RPMI7951 (cell line): ENCODE results near the gene TBCCD1. TPM values are rescaled to one million over a fixed set of nuclear protein-coding genes. Genes with fewer than 3 reads are reported as not detected.
"Not testable (repeated sequence)": the region's sequence is repeated elsewhere in the genome, so short reads cannot be mapped to it uniquely, and the experiment has no call there.

Experiments used
- DNase-seq: peaks from one replicate; pipeline ENCODE4 v3.0.0-alpha.2; 2012; ENCODE audit warnings: low read depth
- total RNA-seq: library from RNA; depleted of rRNA; stranded (reverse); fragments of >200 nt; shearing (Covaris generic); gene quantifications from 2 replicates; pipeline ENCODE4 v1.2.3, GENCODE V29; 2014

The TBCCD1 gene
- total RNA-seq, 1 experiment from 2014 or later, result 22.6 TPM

DNA sequence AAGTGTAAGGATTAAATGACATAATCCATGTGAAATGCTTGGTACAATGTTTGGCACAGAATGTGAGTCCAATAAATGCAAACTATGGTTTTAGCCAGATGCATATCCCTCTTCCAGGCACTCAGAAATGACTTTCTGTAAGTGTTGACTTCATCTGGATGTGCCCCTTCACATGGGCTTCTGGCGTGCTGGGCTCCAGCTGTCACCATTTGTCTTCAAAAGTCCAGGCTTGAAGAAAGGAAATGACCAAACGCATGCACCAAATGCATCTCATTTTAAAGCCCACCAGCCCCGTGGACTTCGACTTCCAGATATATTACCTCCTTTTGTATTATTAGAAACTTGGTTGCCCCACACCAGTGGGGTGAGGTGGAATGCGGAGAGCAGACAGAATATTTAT, 46.7 kb downstream of the TBCCD1 start:
- no peak for DNase-seq

DNA sequence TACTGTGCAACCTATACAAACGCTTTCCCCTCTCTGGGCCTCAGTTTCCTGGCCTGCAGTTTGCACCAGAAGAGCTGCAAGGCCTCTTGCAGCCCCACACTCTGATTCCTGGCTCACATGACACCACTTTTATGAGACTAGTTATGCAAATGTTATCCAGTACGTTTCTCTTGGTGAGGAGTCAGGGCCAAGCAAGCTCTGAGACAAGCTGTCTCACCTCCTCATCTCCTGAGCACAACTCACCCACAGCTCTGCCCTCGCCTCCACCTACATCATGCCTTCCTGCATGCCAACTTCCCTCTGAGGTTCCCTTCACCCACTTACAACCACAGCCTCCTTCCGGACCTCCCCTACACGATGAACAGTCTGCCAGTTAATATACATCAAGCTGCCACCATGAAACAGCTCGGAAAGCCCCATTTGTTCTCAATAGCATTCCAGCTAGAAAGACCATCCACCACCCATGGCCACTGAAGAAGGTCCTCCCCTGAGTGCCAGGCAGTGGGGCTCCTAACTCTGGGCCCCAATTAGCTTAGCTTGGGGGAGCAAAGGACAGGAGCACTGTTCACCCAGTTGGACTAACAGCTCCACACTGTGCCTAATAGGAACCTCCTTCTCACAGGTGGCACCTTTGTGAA, 48.0 kb downstream of the TBCCD1 start:
- DNase-seq, result no peak

DNA sequence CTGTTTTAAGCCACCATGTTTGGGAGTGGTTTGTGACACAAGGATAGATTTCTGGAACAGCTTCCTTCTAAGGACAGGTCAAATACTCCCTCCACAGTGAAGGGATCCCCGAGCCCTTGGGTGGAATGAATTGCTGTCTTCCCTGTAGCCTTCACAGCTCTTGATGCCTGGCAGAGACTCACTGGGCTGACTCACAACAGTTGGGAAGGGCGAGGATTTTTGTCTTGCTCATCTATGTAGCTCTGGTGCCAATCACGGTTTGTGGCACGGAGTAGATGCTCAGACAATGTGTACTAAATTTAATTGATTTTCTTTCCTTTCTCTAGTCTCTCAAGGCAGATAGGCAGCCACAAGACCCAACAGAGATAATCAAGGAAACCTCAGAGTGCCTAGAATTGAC, 49.9 kb downstream of the TBCCD1 start:
- no peak for DNase-seq

DNA sequence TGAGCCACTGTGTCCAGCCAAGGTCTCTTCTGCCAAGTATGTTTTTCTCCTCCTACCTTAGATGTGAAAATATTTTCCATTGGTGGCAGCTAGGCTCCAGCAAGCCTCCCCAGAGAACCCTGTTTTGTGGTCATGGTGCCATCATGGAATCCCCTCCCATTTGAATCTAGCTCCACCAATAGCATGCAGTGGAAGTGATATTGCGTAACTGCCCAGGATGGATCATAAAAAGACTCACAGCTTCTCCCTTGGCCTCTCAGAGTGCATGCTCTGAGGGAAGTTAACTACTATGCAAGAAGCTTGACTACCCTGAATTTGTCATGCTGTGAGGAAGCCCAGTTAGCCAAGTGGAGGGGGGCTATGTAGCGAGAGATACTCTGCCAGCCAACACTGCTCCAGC, 50.5 kb downstream of the TBCCD1 start:
- DNase-seq, result no peak

DNA sequence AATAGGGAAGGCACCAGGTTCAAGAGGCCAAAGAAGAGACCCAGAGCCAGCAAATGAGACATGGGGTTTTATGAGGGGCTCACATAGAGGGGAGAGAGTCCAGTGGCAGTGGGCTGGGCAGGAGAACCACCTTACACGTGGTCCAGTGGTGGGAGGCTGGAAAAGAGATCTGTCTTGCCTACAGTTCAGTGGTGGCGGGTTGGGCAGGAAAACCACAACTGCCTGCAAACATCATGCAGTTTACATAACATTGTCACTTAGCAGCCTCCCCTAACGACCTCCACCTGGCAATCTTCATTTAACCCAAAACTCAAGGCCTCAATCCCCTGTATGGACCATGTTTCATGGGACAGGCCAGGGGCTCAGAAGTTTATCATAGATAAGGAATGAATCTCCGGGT, 52.0 kb downstream of the TBCCD1 start:
- DNase-seq, result no peak

DNA sequence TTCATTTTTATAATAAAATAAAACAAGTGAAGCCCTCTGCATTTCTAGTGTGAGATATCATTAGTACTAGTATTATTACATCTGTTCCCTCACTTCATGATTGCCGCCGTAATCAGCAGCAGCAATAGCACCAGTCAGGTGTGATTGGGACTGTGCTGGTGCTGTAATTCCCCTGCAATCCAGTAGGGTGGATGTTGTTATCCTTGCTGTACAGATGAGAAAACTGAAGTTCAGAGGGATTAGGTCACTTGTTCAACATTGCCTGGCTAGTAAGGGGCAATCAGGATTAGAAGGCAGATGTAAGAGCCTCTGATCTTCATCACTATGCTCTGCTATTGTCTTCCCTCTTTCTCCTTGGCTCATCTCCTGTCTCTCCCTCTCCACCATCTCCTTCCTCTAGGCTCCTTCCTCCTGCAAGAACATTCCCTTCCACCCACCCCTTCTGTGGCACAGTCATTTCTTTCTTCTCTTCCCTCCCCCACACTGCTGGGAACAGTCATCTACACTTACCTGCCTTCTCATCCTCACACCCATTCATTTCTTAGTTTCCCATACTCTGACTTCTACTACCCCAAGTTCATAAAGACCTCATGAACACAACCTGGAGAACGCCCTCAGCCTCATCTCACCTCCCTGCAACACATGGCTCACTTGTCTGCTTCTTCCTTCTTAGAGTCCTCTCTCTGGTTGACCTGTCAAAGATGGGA, 52.7 kb downstream of the TBCCD1 start:
- no peak for DNase-seq

DNA sequence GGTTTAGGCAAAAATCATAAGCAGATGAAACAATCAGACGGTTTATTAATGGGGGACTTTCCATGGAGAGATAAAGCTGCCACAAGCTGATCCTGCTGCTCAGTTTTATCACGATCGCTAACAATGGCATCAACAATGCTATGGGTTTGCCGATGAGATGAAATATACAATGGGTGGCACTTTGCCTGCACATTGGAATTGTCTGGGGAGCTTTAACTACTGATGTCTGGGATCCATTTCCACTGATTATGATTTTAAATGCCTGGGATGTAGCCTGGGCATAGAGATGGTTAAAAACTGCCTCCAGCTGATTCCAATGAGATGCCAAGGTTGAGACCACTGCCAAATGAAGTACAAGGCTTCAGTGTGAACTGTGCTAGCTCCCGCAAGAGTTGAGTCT, 53.8 kb downstream of the TBCCD1 start:
- no peak for DNase-seq

DNA sequence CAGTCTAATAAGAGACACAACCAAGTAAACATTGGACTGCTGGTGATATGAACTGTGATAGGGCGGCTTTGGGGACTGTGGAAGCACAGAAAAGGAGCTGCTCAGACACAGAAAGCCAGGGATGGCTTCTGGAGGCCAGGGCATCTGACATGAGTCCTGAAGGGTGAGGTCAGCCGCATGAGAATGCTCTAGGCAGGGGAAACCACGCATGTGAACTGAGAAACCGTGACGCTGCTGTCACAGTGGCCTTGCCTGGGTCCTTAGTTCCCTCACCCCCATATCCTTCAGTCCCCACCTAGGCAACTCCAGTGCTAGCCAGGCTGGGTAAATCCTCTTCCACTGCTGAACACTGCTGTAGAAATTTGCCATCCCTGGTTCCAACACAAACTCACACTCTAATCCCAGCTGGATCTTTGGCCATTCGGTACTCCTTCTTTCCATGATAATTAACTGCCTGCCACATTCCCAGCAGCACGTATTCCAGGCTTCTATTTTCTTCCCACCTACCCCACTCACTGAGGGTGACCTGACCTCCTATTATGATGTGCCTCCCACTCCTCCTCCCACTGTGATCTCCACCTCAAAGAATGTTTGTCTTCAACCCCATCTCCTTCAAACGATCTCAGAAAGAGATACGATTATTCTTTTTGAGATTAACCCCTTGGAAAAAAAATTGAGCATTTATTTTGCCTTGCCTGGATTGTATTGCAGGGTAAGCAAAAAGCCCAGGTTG, 54.4 kb downstream of the TBCCD1 start:
- DNase-seq, result no peak

DNA sequence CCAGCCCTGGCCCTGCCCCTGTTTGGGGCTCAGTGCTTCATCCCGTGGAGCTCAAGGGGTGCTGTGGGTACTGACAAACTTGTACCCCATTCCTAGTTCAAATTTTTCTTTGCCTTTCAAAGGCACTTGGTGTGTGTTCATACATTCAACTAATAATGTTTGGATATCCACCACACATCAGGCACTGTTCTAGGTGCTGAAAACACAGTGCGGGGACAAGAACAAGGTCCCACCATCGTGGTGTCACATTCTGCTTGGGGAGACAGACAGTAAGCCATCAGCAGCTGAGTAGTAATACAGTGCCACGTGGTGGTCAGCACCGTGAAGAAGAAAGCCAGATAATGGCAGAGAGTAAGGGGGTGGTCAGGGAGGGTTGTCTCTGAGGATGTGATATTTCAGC, 55.4 kb downstream of the TBCCD1 start:
- no peak for DNase-seq

DNA sequence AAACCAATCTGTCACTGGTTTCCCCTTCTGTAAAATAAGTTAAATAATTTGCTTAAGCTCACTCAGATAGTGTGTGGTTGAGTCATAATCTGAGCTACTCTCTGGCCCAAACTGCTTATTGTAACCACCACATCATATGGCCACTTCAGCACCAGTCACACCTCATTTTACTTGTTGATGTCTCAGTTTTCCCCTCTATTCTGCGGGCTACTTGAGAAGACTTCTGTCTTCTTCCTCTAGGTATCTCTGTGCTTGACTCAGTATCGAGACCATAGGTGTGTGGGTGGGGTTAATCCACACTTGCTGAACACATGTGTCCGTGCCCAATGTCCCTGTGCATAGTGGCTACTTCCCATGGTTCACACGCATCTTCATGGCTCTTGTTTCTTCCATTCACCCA, 55.9 kb downstream of the TBCCD1 start:
- DNase-seq, result no peak

DNA sequence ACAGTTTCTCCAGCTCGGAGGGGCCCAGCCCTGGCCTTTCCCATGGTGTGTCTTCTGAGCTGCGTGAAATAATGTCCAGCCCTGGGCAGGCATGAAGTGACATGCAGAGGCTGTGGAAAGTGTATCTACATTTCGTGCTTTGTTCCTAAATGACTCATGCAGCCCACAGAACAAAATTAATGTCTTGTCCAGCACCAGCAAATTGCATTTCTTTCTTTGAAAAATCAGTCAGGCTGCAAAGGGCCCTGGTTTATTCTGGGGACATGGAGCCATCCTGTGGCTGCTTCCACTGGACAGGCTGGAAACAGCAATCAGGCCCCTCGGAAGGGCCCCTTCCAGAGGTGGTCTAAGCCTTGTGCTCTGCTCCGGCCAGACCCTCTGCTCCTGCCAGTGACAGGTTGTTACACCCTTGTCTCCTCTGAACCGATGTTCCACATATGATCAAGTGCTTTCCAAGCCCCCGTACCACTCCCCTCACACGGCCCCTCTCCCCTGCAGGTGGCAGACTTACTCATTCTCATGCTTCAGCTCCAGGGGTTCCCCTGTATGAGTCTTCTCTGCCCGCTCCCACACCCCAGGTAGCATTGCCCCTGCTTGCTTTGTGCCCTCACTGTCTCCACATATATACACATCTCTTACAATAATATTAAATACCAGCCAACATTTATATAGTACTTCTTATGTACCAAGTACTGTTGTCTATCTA, 56.6 kb downstream of the TBCCD1 start:
- DNase-seq, result no peak

DNA sequence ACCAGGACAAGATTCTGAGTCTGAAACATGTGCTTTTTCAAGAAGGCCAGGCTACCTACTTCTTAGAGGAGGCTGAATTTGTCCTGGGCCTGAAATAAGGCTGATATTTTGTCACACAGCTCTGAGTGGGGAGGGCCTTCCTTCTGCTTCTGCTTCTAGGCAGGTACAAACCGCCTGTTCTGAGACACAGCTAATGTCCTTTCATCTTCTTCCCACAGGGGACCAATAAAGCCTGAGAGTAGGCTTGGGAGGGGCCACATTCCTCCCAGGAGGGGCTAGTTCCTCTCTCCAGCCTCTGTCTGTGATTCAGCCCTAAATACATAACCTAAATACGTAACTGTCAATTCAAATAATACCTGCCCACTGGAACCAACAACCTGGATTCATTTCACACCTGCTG, 57.7 kb downstream of the TBCCD1 start:
- no peak for DNase-seq

DNA sequence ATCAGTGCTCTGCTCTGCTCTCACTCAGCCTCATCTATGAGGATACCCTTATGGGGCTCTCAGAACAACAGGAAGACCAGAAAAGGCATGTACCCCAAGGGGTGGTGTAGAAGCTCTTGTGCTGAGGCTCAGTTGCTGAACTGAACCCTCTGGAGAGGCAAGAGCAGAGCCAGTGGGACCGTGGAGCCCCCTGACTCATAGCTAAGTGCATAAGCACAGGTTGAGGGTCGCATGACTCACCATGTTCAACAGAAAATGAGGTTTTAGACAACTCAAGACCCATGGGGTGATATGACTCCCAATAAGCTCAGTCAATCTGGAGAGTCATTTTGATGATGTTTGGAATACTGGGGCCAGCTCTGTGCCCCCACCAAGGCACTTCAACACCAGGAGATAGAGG, 60.3 kb downstream of the TBCCD1 start:
- DNase-seq, result no peak

DNA sequence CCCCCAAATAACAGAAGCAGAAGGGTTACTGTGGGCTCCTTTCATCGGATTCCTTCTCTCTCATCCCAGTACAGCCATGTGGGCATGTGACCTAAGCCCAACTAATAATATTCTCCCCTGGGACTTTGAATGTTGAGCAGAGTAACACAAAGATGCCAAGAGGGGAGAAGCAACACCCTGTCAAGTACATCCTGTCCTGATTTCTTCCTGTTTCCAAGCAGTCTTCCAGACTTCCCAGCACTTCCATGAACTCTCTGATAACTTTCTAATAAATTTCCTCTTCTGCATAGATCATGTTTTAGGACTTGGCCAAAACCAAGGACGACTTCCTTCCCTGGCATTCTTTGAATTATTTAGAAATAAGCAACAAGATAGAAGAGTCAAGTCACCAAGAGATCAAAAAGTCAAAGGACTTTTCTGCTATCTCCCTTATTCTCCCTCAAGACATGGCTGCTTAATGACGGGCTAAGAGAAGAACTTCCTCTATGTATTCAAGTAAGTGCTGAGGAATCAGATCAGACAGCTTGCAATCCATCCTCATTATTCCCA, 60.9 kb downstream of the TBCCD1 start:
- DNase-seq, result no peak

DNA sequence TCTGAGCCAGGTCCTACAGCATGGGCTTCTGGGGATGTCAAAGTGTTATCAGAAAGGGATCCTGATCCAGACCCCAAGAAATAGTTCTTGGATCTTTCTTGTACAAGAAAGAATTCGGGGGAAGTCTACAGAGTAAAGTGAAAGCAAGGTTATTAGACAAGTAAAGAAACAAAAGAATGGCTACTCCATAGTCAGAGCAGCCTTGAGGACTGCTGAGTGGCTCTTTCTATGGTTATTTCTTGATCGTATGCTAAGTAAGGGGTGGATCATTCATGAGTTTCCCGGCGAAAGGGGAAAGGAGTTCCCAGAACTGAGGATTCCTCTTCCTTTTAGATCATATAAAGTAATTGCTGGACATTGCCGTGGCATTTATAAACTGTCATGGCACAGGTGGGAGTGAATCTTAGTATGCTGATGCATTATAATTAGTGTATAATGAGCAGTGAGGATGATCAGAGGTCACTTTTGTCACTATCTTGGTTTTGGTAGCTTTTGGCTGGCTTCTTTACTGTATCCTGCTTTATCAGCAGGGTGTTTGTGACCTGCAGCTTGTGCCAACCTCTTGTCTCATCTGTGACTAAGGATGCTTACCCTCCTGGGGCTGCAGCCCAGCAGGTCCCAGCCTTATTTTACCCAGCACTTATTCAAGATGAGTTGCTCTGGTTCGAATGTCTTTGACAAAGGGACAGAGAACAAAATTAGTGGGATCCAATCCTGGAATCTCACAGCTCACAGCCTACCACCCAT, 64.0 kb downstream of the TBCCD1 start:
- no peak for DNase-seq

DNA sequence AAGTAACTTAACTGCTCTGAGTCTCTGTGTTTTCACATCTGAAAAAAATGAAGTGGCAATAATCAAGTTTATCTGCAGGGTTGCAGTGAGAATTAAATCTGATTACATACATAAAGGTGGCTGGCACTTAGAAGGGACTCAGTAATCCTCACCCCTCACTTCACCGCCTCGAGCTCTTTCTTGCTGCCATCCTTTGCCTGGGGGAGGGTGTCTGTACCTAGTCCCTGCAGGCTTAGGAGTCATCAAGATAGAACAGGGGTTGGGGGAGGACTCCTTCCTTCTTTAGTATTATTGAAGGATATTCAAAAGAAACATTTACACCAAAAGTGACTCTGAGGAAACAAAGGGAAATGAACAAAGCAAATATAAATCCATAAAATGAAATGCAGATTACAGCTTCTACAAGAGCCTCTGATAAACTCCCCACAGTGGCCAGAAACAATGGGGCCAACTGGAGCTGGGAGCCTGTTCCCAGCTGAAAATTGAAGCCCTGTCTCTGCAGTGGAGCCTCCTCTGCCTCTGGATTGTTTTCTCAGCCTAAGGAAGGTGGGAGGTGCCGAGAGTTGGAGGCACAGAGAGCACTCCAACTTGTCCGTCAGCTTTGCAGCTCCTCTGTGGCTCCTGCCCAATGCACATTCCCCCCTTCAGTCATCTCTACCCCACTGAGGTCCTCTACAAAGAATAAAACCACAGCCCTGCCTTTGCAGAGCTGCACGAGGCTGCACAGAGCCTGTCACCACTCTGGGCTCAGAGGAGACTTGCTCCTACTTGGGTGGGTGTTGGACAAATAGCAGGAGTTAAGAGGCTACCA, 64.8 kb downstream of the TBCCD1 start:
- DNase-seq, result no peak

DNA sequence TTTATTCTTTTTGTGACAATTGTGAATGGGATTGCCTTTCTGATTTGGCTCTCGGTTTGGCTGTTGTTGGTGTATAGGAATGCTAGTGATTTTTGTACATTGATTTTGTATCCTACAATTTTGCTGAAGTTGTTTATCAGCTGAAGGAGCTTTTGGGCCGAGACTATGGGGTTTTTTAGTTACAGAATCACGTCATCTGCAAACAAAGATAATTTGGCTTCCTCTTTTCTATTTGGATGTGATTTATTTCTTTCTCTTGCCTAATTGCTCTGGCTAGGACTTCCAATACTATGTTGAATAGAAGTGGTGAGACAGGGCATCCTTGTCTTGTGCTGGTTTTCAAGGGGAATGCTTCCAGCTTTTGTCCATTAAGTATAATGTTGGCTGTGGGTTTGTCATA, 67.2 kb downstream of the TBCCD1 start:
- not testable (repeated sequence) for DNase-seq

DNA sequence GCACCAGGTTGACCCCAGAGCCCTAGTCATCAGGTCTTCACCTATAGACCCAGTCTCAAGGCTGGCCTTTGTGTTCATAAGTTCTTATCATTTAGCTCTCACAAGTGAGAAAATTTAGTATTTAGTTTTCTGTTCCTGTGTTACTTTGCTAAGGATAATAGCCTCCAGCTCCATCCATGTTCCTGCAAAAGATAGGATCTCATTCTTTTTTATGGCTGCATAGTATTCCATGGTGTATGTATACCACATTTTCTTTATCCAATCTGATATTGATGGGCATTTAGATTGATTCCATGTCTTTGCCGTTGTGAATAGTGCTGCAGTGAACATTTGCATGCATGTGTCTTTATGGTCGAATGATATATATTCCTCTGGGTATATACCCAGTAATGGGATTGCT, 69.1 kb downstream of the TBCCD1 start:
- DNase-seq, result not testable (repeated sequence)

DNA sequence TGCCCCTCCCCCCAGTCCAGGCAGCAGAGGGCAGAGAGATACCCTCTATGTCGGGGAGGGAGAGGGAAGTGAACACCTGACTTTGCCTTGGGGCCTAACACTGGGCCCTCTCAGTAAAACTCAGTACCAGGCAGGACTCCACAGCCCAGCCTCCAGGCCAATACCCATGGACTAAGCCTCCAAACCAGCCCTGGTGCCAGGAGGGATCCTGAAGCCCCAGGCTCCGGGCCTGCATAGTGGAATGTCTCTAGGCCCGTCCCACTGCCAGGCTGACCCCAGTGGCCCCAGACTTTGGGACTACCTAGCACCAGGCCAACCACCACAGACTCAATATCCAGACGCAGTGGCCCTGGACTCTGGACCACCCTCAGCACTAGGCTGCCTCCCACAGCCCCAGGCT, 69.5 kb downstream of the TBCCD1 start:
- no peak for DNase-seq

DNA sequence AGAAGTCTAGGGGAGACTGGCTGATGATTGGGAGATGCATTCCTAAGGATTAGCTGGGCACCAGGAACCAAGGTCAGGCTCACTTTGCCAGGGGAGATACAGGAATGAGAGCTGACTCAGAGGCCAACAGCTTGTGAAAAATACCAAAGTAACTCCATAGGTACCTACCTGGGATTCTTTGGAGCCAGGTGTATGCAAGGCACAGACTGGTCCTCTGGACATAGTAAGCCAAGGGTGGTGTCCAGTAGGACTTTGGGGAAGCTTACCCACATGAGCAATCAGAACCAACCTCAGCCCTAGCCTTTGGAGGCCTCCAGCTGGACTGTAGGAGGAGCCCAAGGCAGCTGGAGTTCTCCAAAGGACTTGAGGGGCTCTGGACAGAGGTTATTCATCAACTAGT, 70.5 kb downstream of the TBCCD1 start:
- no peak for DNase-seq
